GM21576 (cell line): ENCODE measurements around the gene RAB10.
"Not testable (repeated sequence)": the region's sequence is repeated elsewhere in the genome, so short reads cannot be mapped to it uniquely, and the experiment has no call there.

Experiments used
- ATAC-seq: cut with Tn5 transposase; IDR thresholded peaks from one replicate; pipeline ENCODE4 v1.9.1; 2021; ENCODE audit warnings: mild to moderate bottlenecking, moderate library complexity; ENCODE audit not compliant: unreplicated experiment

The RAB10 gene

DNA sequence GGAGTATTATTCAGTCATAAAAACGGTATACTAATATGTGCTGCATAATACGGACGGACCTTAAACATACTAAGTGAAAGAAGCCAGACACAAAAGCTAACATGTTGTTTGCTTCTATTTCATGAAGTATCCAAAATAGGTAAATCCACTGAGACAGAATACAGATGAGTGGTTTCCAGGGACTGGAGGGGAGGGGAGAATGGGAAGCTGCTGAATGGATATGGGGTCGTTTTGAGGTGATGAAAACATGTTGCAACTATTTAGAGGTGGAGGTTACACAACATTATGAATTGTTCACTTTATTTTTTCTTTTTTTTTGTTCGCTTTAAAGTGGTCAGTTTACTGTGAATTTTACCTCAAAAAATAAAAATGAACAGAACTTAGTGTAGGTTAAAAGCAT lies 52.9 kb downstream of the RAB10 start:
- no peak for ATAC-seq

GRCh38 chr2:26088038-26088643 lies 54.3 kb downstream of the RAB10 start:
- ATAC-seq = no peak

DNA sequence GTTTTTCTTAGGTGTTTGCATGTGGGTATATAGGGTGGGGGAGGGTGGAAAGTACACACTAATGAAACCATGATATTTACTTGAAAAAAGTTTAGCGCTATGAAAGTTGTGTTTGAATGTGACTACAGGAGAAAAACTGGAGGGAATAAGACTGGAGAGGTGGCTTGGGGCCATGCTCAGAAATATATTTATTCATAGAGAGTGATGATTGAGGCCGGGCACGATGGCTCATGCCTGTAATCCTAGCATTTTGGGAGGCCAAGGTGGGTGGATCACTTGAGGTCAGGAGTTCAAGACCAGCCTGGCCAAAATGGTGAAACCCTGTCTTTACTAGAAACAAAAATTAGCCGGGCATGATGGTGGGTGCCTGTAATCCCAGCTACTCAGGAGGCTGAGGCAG lies 55.0 kb downstream of the RAB10 start:
- not testable (repeated sequence) for ATAC-seq

DNA sequence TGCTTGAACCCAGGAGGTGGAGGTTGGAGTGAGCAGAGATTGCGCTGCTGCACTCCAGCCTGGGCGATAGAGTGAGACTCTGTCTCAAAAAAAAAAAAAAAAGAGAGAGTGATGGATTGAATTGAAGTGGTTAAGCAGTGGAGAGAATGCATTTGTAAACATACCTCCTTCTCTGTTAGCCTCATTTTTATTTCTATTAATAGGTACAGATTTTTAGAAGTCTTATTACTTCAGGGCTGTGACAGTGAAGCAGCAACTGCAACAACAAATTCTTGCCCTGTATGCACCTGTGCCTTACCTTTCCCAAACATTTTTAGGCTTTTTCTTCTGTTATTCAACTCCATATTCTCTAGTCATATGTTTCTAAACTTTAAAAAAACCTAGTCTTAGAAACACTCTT lies 55.5 kb downstream of the RAB10 start:
- ATAC-seq = no peak

- no peak for ATAC-seq
These were observed 61.9 kb downstream of the RAB10 start for GRCh38 chr2:26095758-26096157.

GRCh38 chr2:26099933-26100332 lies 66.0 kb downstream of the RAB10 start:
- ATAC-seq = no peak

- no peak for ATAC-seq
These were observed 66.5 kb downstream of the RAB10 start for GRCh38 chr2:26100384-26100783.

- ATAC-seq = no peak
These were observed 69.9 kb downstream of the RAB10 start for GRCh38 chr2:26103752-26104151.

DNA sequence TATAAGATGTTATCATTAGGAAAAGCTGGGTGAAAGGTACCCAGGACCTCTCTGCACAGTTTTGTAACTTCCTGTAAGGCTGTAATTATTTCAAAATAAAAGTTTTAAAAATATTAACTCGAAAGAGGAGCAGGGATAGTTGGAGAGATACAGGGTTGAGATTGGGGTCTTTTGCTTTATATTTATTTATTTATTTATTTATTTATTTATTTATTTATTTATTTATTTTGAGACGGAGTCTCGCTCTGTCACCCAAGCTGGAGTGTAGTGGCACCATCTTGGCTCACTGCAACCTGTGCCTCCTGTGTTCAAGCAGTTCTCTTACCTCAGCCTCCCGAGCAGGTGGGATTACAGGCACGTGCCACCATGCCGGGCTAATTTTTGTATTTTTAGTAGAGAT lies 74.8 kb downstream of the RAB10 start:
- ATAC-seq = not testable (repeated sequence)

GRCh38 chr2:26112201-26112600 lies 78.3 kb downstream of the RAB10 start:
- no peak for ATAC-seq

DNA sequence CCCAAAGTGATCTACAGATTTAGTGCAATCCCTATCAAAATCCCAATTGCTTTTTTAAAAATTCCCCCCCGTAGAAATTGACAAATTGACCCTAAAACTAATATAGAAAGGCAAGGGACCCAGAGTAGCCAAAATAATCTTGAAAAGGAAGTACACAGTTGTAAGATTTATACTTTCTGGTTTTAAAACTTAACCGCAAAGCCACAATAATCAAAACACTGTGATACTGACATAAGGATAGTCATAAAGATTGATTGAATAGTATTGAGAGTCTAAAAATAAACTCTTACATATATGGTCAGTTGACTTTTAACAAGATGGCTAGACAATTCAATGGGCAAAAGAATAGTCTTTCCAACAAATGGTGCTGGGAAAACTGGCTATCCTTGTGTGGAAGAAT lies 80.3 kb downstream of the RAB10 start:
- ATAC-seq = no peak

DNA sequence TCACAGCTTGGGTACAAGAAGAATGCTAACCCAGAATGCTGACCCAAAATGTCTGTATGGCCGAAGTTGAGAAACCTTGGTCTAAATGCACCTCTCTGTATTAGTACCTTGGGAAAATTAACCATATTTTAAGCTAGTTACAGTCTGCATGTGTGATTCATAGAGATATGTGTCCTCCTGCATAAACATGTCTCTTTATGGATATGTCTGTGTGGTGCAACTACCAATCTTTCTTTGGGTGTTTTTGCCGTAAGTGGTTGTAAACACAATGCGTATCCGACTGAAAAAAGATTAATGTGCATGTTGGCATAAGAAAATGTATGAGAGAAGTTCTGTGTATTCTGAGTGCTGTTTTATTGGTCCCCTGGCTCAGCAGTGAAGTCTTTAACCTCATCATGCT lies 84.8 kb downstream of the RAB10 start:
- ATAC-seq = no peak

DNA sequence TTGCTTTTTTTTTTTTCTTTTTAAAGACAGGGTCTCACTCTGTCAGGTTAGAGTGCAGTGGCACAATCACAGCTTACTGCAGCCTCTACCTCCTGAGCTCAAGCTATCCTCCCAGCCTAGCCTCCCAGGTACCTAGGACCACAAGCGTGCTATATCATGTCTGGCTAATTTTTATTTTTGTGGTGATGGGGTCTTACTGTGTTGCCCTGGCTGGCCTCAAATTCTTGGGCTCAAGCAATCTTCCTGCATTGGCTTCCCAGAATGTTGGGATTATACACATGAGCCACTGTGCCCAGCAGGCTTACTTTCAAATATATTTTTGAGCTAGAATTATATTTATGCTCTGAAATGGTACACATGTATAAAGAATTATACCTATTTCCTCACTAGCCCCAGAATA lies 85.6 kb downstream of the RAB10 start:
- ATAC-seq = no peak

DNA sequence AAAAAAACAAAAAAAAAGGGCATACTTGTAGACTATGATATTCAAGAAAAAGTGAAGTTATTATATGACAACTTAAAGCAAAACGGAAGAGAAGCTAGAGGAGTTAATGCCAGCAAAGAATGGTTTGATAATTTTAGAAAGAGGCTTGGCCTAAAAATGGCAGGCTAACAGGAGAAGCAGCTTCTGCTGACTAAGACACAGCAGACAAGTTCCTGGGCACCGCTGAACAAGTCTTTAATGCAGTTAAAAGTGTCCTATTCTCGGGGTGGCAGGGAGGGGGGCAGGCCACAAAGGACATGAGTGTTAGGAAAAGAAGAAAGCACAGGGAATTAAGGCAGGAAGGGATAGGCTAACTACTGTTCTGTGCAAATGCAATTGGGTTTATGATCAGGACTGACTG lies 88.7 kb downstream of the RAB10 start:
- ATAC-seq = no peak

GRCh38 chr2:26123426-26123825 lies 89.5 kb downstream of the RAB10 start:
- no peak for ATAC-seq

DNA sequence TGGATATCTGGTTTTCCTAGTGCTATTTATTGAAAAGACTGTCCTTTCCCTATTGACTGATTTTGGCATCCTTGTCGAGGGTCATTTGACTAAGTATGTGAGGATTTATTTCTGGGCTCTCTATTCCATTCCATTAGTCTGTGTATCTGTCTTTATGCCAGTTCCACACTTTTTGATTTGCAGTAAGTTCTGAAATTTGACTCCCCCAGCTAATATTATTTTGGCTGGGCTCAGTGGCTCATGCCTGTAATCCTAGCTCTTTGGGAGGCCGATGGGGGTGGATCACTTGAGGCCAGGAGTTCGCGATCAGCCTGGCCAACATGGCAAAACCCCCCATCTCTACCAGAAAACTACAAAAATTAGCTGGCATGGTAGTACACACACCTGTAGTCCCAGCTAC lies 92.2 kb downstream of the RAB10 start:
- ATAC-seq = no peak

GRCh38 chr2:26128176-26128575 lies 94.3 kb downstream of the RAB10 start:
- no peak for ATAC-seq

- no peak for ATAC-seq
These were observed 96.9 kb downstream of the RAB10 start for GRCh38 chr2:26130763-26131162.

DNA sequence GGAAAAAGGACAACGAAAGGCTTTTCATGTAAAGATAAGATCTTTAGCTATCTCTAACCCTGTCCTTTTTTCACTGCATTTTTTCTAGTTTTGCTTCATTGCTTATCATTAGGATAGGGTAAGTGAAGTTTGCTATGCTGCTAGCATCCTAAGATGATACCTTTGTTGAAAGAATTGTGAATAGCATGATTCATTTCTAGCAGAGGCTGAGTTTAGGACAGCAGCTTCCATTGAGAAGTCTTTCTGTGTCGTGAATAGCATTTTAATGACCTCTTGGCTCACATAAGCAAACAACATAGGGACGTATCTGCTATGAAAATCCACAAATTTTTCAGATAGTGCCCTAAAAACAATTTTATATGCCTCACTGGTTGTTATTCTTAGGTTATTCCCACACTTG lies 102.6 kb downstream of the RAB10 start:
- no peak for ATAC-seq

DNA sequence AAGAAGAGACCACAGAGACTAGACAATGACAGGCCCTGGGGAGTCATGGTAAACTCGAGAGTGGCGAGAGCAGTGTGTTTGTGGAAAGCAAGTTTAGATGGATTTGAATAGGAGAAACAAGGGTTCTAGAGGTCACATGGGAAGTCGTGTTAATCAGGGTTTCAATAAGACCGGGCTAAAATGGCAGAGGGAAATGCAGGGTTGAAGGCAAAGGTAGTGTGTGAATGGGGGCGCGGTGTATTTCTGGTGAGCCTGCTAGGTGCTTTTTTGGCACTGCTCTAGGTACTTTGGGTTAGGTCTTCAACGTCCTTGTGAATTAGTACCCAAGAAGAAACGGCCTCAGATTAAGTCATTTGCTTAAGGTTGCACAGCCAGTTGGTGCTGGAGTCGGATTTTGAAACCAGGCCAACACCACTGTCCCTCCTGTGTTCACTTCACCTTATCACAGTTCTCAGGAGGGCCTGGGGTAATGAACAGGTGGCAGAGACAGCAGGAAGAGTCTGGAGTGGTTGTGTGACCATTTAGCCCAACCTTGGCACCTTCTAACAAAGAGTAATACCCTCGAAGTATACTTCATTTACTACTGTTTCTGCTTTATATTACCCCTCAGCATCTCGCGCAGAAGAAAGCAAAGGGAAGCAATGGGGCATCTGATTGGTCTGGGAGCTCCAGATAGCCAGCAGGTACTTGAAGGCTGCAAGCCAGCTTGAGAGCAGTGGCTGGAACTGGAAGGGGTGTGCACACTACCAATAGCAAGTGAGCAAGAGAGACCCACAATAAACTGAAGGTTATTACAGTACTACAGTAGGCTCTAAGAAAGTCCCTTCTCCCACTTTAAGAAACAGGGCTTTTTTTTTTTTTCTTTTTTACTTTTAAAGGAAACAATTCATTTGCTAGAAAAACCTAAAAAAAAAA lies 105.6 kb downstream of the RAB10 start:
- ATAC-seq = no peak

GRCh38 chr2:26141145-26141769 lies 107.4 kb downstream of the RAB10 start:
- no peak for ATAC-seq

DNA sequence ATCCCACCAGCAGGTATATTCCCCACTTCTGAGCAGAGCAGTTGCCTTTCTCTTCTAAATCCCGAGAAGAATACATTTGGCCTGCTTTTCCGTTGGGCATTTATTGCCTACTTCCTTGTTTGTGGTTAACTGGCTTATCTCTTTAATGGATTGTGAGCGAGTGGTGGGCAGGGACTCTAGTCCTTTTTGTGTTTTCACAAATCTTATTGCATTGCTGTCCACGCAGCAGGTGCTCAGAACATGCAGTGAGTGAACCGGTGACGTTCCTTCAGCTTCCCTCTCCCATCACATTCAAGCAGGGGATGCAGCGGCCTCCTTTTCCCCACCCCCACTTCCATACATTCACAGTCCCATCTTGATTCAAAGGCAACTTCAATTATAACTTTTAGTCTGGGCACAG lies 110.1 kb downstream of the RAB10 start:
- ATAC-seq = no peak
